Measurements from ENCODE around the gene TMEM170B.

TMEM170B gene

GRCh38 chr6:11575408-11576033 is 38.0 kb downstream of the TMEM170B start:
- no peaks in the 10 kb centered on the region for H3K4me1 Mint-ChIP-seq

GRCh38 chr6:11580686-11581405 is 43.3 kb downstream of the TMEM170B start:
- Mint-ChIP-seq H3K4me1 (no peaks in the 10 kb centered on the region), H3K27me3 (no peaks in the 10 kb centered on the region), H3K27ac (ENCODE audit: low read depth) (no peak overlapping the region), H3K36me3 (ENCODE audit: insufficient read depth) (no peaks in the 10 kb centered on the region), H3K9me3 (no peaks in the 10 kb centered on the region), H3K4me3 (no peak overlapping the region)
- DNase-seq (ENCODE audit: low spot score in 2 of 2) (no peak), ATAC-seq (replicated peaks; ENCODE audit: extremely low read depth, poor library complexity, severe bottlenecking) (no peak)

More at GRCh38 chr6:11575408-11576033, 38.0 kb downstream of the TMEM170B start:
- no peaks in the 10 kb centered on the region for H3K36me3 Mint-ChIP-seq (ENCODE audit: insufficient read depth)
- H3K4me3 Mint-ChIP-seq = no peak overlapping the region
- ATAC-seq (replicated peaks; ENCODE audit: extremely low read depth, poor library complexity, severe bottlenecking) = peak; percentile 82
- H3K27me3 Mint-ChIP-seq = no peaks in the 10 kb centered on the region
- H3K9me3 Mint-ChIP-seq = no peaks in the 10 kb centered on the region
- no peak overlapping the region for H3K27ac Mint-ChIP-seq (ENCODE audit: low read depth)
- peak in 1 of 2 donors; percentile 22 for DNase-seq (ENCODE audit: low spot score in 2 of 2)

- Mint-ChIP-seq H3K4me1 (no peaks in the 10 kb centered on the region), H3K4me3 (no peak overlapping the region), H3K27me3 (peaks cover 25% of the 10 kb centered on the region), H3K36me3 (ENCODE audit: insufficient read depth) (no peaks in the 10 kb centered on the region), H3K9me3 (no peaks in the 10 kb centered on the region), H3K27ac (ENCODE audit: low read depth) (no peak overlapping the region)
- DNase-seq (ENCODE audit: low spot score in 2 of 2) (no peak), ATAC-seq (replicated peaks; ENCODE audit: extremely low read depth, poor library complexity, severe bottlenecking) (no peak)
Observed at GRCh38 chr6:11584244-11584643, 46.7 kb downstream of the TMEM170B start.

GRCh38 chr6:11585426-11586016 is 48.0 kb downstream of the TMEM170B start:
- no peak for ATAC-seq (replicated peaks; ENCODE audit: extremely low read depth, poor library complexity, severe bottlenecking)
- DNase-seq (ENCODE audit: low spot score in 2 of 2) = no peak
- Mint-ChIP-seq H3K4me3 (no peak overlapping the region), H3K27ac (ENCODE audit: low read depth) (no peak overlapping the region), H3K27me3 (peaks cover 38% of the 10 kb centered on the region), H3K4me1 (no peaks in the 10 kb centered on the region), H3K36me3 (ENCODE audit: insufficient read depth) (no peaks in the 10 kb centered on the region), H3K9me3 (no peaks in the 10 kb centered on the region)

- peaks cover 39% of the 10 kb centered on the region for H3K27me3 Mint-ChIP-seq
- no peaks in the 10 kb centered on the region for H3K36me3 Mint-ChIP-seq (ENCODE audit: insufficient read depth)
- H3K27ac Mint-ChIP-seq (ENCODE audit: low read depth) = no peak overlapping the region
- H3K9me3 Mint-ChIP-seq = no peaks in the 10 kb centered on the region
- H3K4me1 Mint-ChIP-seq = no peaks in the 10 kb centered on the region
- ATAC-seq (replicated peaks; ENCODE audit: extremely low read depth, poor library complexity, severe bottlenecking) = no peak
- H3K4me3 Mint-ChIP-seq = no peak overlapping the region
- DNase-seq (ENCODE audit: low spot score in 2 of 2) = no peak
Observed at GRCh38 chr6:11586117-11586516, 48.6 kb downstream of the TMEM170B start.

GRCh38 chr6:11586536-11586935 is 49.0 kb downstream of the TMEM170B start:
- Mint-ChIP-seq H3K4me1 (no peaks in the 10 kb centered on the region), H3K27me3 (peaks cover 39% of the 10 kb centered on the region)

GRCh38 chr6:11589261-11589660 is 51.7 kb downstream of the TMEM170B start:
- H3K27ac Mint-ChIP-seq (ENCODE audit: low read depth) = no peak overlapping the region
- H3K9me3 Mint-ChIP-seq = no peaks in the 10 kb centered on the region
- H3K27me3 Mint-ChIP-seq = peaks cover 66% of the 10 kb centered on the region
- H3K36me3 Mint-ChIP-seq (ENCODE audit: insufficient read depth) = no peaks in the 10 kb centered on the region
- no peak overlapping the region for H3K4me3 Mint-ChIP-seq
- H3K4me1 Mint-ChIP-seq = no peaks in the 10 kb centered on the region
- DNase-seq (ENCODE audit: low spot score in 2 of 2) (no peak), ATAC-seq (replicated peaks; ENCODE audit: extremely low read depth, poor library complexity, severe bottlenecking) (no peak)

More at GRCh38 chr6:11586536-11586935, 49.0 kb downstream of the TMEM170B start:
- no peak for DNase-seq (ENCODE audit: low spot score in 2 of 2)
- Mint-ChIP-seq H3K27ac (ENCODE audit: low read depth) (no peak overlapping the region), H3K36me3 (ENCODE audit: insufficient read depth) (no peaks in the 10 kb centered on the region), H3K9me3 (no peaks in the 10 kb centered on the region), H3K4me3 (no peak overlapping the region)
- ATAC-seq (replicated peaks; ENCODE audit: extremely low read depth, poor library complexity, severe bottlenecking) = no peak

- Mint-ChIP-seq H3K36me3 (ENCODE audit: insufficient read depth) (no peaks in the 10 kb centered on the region), H3K27me3 (peaks cover 76% of the 10 kb centered on the region), H3K27ac (ENCODE audit: low read depth) (no peak overlapping the region), H3K4me1 (no peaks in the 10 kb centered on the region), H3K4me3 (no peak overlapping the region), H3K9me3 (no peaks in the 10 kb centered on the region)
- DNase-seq (ENCODE audit: low spot score in 2 of 2) (no peak), ATAC-seq (replicated peaks; ENCODE audit: extremely low read depth, poor library complexity, severe bottlenecking) (no peak)
Observed at GRCh38 chr6:11592294-11592906, 54.9 kb downstream of the TMEM170B start.

GRCh38 chr6:11593096-11593495 is 55.5 kb downstream of the TMEM170B start:
- no peak for DNase-seq (ENCODE audit: low spot score in 2 of 2)
- no peaks in the 10 kb centered on the region for H3K4me1 Mint-ChIP-seq
- H3K27ac Mint-ChIP-seq (ENCODE audit: low read depth) = no peak overlapping the region
- ATAC-seq (replicated peaks; ENCODE audit: extremely low read depth, poor library complexity, severe bottlenecking) = no peak
- no peak overlapping the region for H3K4me3 Mint-ChIP-seq
- no peaks in the 10 kb centered on the region for H3K9me3 Mint-ChIP-seq
- H3K27me3 Mint-ChIP-seq = peaks cover 74% of the 10 kb centered on the region
- H3K36me3 Mint-ChIP-seq (ENCODE audit: insufficient read depth) = no peaks in the 10 kb centered on the region

- DNase-seq (ENCODE audit: low spot score in 2 of 2) = no peak
- Mint-ChIP-seq H3K27ac (ENCODE audit: low read depth) (no peak overlapping the region), H3K9me3 (no peaks in the 10 kb centered on the region), H3K4me1 (no peaks in the 10 kb centered on the region), H3K36me3 (ENCODE audit: insufficient read depth) (no peaks in the 10 kb centered on the region), H3K4me3 (no peak overlapping the region), H3K27me3 (peaks cover 60% of the 10 kb centered on the region)
- no peak for ATAC-seq (replicated peaks; ENCODE audit: extremely low read depth, poor library complexity, severe bottlenecking)
Observed at GRCh38 chr6:11595903-11596302, 58.4 kb downstream of the TMEM170B start.

- Mint-ChIP-seq H3K36me3 (ENCODE audit: insufficient read depth) (no peaks in the 10 kb centered on the region), H3K27me3 (peaks cover 64% of the 10 kb centered on the region), H3K27ac (ENCODE audit: low read depth) (no peak overlapping the region), H3K4me3 (no peak overlapping the region), H3K9me3 (no peaks in the 10 kb centered on the region), H3K4me1 (no peaks in the 10 kb centered on the region)
- ATAC-seq (replicated peaks; ENCODE audit: extremely low read depth, poor library complexity, severe bottlenecking) (no peak), DNase-seq (ENCODE audit: low spot score in 2 of 2) (no peak)
Observed at GRCh38 chr6:11596640-11597237, 59.2 kb downstream of the TMEM170B start.

- Mint-ChIP-seq H3K9me3 (no peaks in the 10 kb centered on the region), H3K4me1 (no peaks in the 10 kb centered on the region), H3K27me3 (peaks cover 63% of the 10 kb centered on the region), H3K4me3 (no peak overlapping the region), H3K27ac (ENCODE audit: low read depth) (no peak overlapping the region), H3K36me3 (ENCODE audit: insufficient read depth) (no peaks in the 10 kb centered on the region)
- ATAC-seq (replicated peaks; ENCODE audit: extremely low read depth, poor library complexity, severe bottlenecking) (no peak), DNase-seq (ENCODE audit: low spot score in 2 of 2) (no peak)
Observed at GRCh38 chr6:11598687-11599086, 61.1 kb downstream of the TMEM170B start.

All from central memory CD8-positive, alpha-beta T cell (primary cell).